Neural cell (in vitro differentiated cells): ENCODE data around the gene CDH4. TPM values are rescaled to one million over a fixed set of nuclear protein-coding genes. Genes with fewer than 3 reads are reported as not detected.

Source experiments
- H2AFZ ChIP-seq: fragments of 200-600, 300-800 bp; sonication (generic), shearing (Covaris generic); 2 replicates; pipeline ENCODE4 v1.6.0; 2014; ENCODE audit warnings: low read depth, mild to moderate bottlenecking, antibody characterized with exemption, low read length, moderate library complexity
- H3F3A ChIP-seq: fragments of 200-600 bp; shearing (Covaris generic); 2 replicates; pipeline ENCODE4 v1.6.1; 2016; ENCODE audit warnings: mild to moderate bottlenecking, moderate library complexity, mixed read lengths, antibody characterized with exemption, low read length; ENCODE audit not compliant: insufficient read depth, poor library complexity, severe bottlenecking
- H3K27ac ChIP-seq: fragments of 200-600, 300-800 bp; sonication (generic), shearing (Covaris generic); 2 replicates; pipeline ENCODE4 v1.5.1; 2014; ENCODE audit warnings: mild to moderate bottlenecking, low read length, moderate library complexity
- H3K27me3 ChIP-seq: fragments of 300-800, 200-600 bp; sonication (generic), shearing (Covaris generic); 2 replicates; pipeline ENCODE4 v1.6.0; 2014; ENCODE audit warnings: mild to moderate bottlenecking, low read depth, low read length, moderate library complexity; ENCODE audit not compliant: insufficient read depth
- H3K36me3 ChIP-seq: fragments of 300-800, 200-600 bp; sonication (generic), shearing (Covaris generic); 2 replicates; pipeline ENCODE4 v1.5.1; 2014; ENCODE audit warnings: mild to moderate bottlenecking, antibody characterized with exemption, low read length, moderate library complexity; ENCODE audit not compliant: insufficient read depth
- H3K4me2 ChIP-seq: fragments of 300-800, 200-600 bp; sonication (generic), shearing (Covaris generic); 2 replicates; pipeline ENCODE4 v1.6.0; 2014; ENCODE audit warnings: mild to moderate bottlenecking, low read length
- H3K4me3 ChIP-seq: fragments of 300-800, 200-600 bp; sonication (generic), shearing (Covaris generic); 2 replicates; pipeline ENCODE4 v1.5.1; 2014; ENCODE audit warnings: mild to moderate bottlenecking, low read length, moderate library complexity
- H3K79me2 ChIP-seq: fragments of 200-600 bp; shearing (Covaris generic); replicated peaks from 2 replicates; pipeline ENCODE4 v1.6.0; 2014; ENCODE audit warnings: mild to moderate bottlenecking, low read length, moderate library complexity; ENCODE audit not compliant: insufficient read depth
- H3K9ac ChIP-seq: fragments of 300-800, 200-600 bp; sonication (generic), shearing (Covaris generic); 2 replicates; pipeline ENCODE4 v1.6.1; 2016; ENCODE audit warnings: mild to moderate bottlenecking, low read length, mixed read lengths
- H3K9me2 ChIP-seq: fragments of 200-600 bp; shearing (Covaris generic); 2 replicates; pipeline ENCODE4 v1.6.1; 2016; ENCODE audit warnings: mild to moderate bottlenecking, low read length, mixed read lengths; ENCODE audit not compliant: insufficient read depth
- H3K9me3 ChIP-seq: fragments of 200-600, 300-800 bp; sonication (generic), shearing (Covaris generic); 2 replicates; pipeline ENCODE4 v1.6.1; 2016; ENCODE audit warnings: mild to moderate bottlenecking, mixed run types, low read length, moderate library complexity, mixed read lengths
- H4K20me1 ChIP-seq: fragments of 200-600 bp; shearing (Covaris generic); 2 replicates; pipeline ENCODE4 v1.6.1; 2016; ENCODE audit warnings: mild to moderate bottlenecking, mixed run types; ENCODE audit not compliant: insufficient read depth
- EP300 ChIP-seq: fragments of 450-650 bp; conservative IDR thresholded peaks from 2 replicates; pipeline ENCODE4 v1.6.1; 2014; ENCODE audit warnings: antibody characterized with exemption, mild to moderate bottlenecking, moderate library complexity; ENCODE audit not compliant: poor library complexity, severe bottlenecking
- EZH2 ChIP-seq: fragments of 200-600, 300-800 bp; shearing (Covaris generic), sonication (generic); IDR thresholded peaks from 2 replicates; pipeline ENCODE4 v1.6.1; 2014; ENCODE audit warnings: antibody characterized with exemption, low read length, borderline replicate concordance, mild to moderate bottlenecking; ENCODE audit not compliant: insufficient read depth, poor library complexity, severe bottlenecking
- MXI1 ChIP-seq: fragments of 450-650 bp; conservative IDR thresholded peaks from 2 replicates; pipeline ENCODE4 v1.6.1; 2014; ENCODE audit warnings: antibody characterized with exemption, mild to moderate bottlenecking; ENCODE audit not compliant: poor library complexity, severe bottlenecking
- POLR2AphosphoS5 ChIP-seq: IDR thresholded peaks from 2 replicates; pipeline ENCODE4 v1.6.1; 2012
- RAD21 ChIP-seq: fragments of 450-650 bp; conservative IDR thresholded peaks from 2 replicates; pipeline ENCODE4 v1.6.1; 2014; ENCODE audit warnings: antibody characterized with exemption, mild to moderate bottlenecking, moderate library complexity
- SMC3 ChIP-seq: fragments of 450-650 bp; conservative IDR thresholded peaks from 2 replicates; pipeline ENCODE4 v1.6.1; 2014; ENCODE audit warnings: antibody characterized with exemption, mild to moderate bottlenecking, moderate library complexity; ENCODE audit not compliant: poor library complexity
- TAF1 ChIP-seq: IDR thresholded peaks from 2 replicates; pipeline ENCODE4 v1.6.1; 2012; ENCODE audit warnings: low read depth
- polyA plus RNA-seq: library from polyadenylated mRNA; depleted of rRNA; stranded (reverse); fragments of >200 nt; gene quantifications from 2 replicates; pipeline ENCODE4 v1.2.3, GENCODE V29; 2014
- TF ChIP-seq, protein P1 (sequence below): fragments of 450-650 bp; IDR thresholded peaks from 2 replicates; pipeline ENCODE4 v1.5.1; 2014; ENCODE audit warnings: antibody characterized with exemption, mild to moderate bottlenecking, moderate library complexity; ENCODE audit not compliant: poor library complexity, severe bottlenecking
- TF ChIP-seq, protein P2 (sequence below): IDR thresholded peaks from 2 replicates; pipeline ENCODE4 v1.6.1; 2012; ENCODE audit warnings: borderline replicate concordance

The CDH4 gene
- polyA plus RNA-seq, 1 donor from 2014 or later = 24.6 TPM

DNA sequence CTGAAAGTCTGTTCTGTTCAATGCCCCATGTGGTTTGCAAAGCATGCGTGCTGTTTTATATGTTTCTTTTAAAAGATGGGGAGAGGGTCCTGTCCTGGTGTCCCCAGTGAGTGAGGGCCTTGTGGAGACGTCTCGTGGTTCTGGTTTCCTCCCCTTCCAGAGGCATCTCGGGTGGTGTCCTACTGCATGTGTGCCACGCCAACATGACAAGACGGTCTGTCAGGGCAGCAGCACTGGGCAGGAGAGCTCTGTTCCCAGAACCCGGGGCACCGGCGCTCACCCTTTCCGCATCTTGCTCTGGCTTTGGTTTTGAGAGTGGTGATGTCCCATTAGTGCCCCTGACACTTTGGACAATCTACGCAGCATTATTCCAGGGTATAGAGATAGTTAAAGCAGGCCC lies 275.6 kb downstream of the CDH4 start:
- no peaks in the 10 kb centered on the region for H4K20me1 ChIP-seq
- H3K9me2 ChIP-seq = no peaks in the 10 kb centered on the region
- no peaks in the 10 kb centered on the region for H3K36me3 ChIP-seq
- H3K9me3 ChIP-seq = no peaks in the 10 kb centered on the region
- no peak overlapping the region for H3K27ac ChIP-seq
- H3K27me3 ChIP-seq = no peaks in the 10 kb centered on the region
- no peak overlapping the region for H2AFZ ChIP-seq
- no peak overlapping the region for H3K9ac ChIP-seq
- TF ChIP-seq EP300 = no peak
- TF ChIP-seq POLR2AphosphoS5 = no peak
- no peak for TF ChIP-seq SMC3
- TF ChIP-seq, protein P1, sequence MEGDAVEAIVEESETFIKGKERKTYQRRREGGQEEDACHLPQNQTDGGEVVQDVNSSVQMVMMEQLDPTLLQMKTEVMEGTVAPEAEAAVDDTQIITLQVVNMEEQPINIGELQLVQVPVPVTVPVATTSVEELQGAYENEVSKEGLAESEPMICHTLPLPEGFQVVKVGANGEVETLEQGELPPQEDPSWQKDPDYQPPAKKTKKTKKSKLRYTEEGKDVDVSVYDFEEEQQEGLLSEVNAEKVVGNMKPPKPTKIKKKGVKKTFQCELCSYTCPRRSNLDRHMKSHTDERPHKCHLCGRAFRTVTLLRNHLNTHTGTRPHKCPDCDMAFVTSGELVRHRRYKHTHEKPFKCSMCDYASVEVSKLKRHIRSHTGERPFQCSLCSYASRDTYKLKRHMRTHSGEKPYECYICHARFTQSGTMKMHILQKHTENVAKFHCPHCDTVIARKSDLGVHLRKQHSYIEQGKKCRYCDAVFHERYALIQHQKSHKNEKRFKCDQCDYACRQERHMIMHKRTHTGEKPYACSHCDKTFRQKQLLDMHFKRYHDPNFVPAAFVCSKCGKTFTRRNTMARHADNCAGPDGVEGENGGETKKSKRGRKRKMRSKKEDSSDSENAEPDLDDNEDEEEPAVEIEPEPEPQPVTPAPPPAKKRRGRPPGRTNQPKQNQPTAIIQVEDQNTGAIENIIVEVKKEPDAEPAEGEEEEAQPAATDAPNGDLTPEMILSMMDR = no peak
- no peak for TF ChIP-seq MXI1
- TF ChIP-seq, protein P2, sequence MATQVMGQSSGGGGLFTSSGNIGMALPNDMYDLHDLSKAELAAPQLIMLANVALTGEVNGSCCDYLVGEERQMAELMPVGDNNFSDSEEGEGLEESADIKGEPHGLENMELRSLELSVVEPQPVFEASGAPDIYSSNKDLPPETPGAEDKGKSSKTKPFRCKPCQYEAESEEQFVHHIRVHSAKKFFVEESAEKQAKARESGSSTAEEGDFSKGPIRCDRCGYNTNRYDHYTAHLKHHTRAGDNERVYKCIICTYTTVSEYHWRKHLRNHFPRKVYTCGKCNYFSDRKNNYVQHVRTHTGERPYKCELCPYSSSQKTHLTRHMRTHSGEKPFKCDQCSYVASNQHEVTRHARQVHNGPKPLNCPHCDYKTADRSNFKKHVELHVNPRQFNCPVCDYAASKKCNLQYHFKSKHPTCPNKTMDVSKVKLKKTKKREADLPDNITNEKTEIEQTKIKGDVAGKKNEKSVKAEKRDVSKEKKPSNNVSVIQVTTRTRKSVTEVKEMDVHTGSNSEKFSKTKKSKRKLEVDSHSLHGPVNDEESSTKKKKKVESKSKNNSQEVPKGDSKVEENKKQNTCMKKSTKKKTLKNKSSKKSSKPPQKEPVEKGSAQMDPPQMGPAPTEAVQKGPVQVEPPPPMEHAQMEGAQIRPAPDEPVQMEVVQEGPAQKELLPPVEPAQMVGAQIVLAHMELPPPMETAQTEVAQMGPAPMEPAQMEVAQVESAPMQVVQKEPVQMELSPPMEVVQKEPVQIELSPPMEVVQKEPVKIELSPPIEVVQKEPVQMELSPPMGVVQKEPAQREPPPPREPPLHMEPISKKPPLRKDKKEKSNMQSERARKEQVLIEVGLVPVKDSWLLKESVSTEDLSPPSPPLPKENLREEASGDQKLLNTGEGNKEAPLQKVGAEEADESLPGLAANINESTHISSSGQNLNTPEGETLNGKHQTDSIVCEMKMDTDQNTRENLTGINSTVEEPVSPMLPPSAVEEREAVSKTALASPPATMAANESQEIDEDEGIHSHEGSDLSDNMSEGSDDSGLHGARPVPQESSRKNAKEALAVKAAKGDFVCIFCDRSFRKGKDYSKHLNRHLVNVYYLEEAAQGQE = no peak
- no peak for TF ChIP-seq RAD21
- TF ChIP-seq TAF1 = no peak
- TF ChIP-seq EZH2 = no peak
- H3K4me2 ChIP-seq = no peak overlapping the region
- no peak overlapping the region for H3K4me3 ChIP-seq
- H3F3A ChIP-seq = no peaks in the 10 kb centered on the region
- H3K79me2 ChIP-seq = no peaks in the 10 kb centered on the region

DNA sequence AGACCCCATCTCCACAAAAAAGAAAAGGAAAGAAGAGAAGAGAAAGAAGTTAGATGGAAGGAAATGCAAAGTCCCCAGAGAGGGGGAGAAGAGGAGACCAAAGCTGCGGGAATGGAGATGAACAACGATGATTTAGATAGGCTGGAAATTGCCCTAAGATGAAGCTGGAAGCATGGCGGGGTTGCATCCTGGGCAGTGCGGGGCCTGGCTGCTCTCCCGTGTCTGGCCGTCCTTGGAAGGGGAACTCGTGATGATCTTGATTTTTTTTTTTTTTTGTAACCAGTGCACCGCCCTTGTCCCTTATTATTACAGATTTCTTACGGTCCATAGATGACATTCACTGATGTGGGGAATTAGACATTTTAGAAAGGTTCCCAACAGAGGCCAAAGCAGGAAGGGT lies 276.5 kb downstream of the CDH4 start:
- Histone ChIP-seq H2AFZ (no peak overlapping the region), H3K9ac (no peak overlapping the region), H3K27ac (no peak overlapping the region), H3K4me2 (no peak overlapping the region), H3K9me2 (no peaks in the 10 kb centered on the region), H3K27me3 (no peaks in the 10 kb centered on the region), H3K79me2 (no peaks in the 10 kb centered on the region), H3K4me3 (no peak overlapping the region), H3K9me3 (no peaks in the 10 kb centered on the region), H4K20me1 (no peaks in the 10 kb centered on the region), H3K36me3 (no peaks in the 10 kb centered on the region), H3F3A (no peaks in the 10 kb centered on the region)
- TF ChIP-seq EZH2 = no peak

DNA sequence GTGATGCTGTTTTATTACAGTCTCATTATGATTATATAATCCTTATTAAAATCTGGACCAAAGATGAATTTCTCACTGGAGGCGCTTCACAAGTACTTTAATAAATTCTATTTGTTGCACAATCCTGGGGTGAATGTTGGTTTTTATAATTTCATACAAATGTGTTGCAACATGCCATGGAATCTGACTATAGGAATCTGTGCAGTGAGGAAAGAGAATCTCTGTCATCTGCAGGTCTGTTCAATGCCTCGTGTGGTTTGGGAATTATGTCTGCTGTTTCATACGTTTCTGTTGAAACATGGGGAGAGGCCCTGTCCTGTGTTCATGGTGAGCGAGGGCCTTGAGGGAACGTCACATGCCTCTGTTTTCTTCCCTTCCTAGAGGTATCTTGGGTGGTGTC lies 277.3 kb downstream of the CDH4 start:
- no peaks in the 10 kb centered on the region for H3K36me3 ChIP-seq
- no peaks in the 10 kb centered on the region for H3K79me2 ChIP-seq
- no peaks in the 10 kb centered on the region for H3K9me3 ChIP-seq
- no peaks in the 10 kb centered on the region for H3F3A ChIP-seq
- H4K20me1 ChIP-seq = no peaks in the 10 kb centered on the region
- no peak overlapping the region for H3K4me3 ChIP-seq
- no peaks in the 10 kb centered on the region for H3K27me3 ChIP-seq
- TF ChIP-seq POLR2AphosphoS5 (no peak), RAD21 (no peak), SMC3 (no peak), EZH2 (no peak), TAF1 (no peak)
- TF ChIP-seq, protein P1 = no peak
- TF ChIP-seq, protein P2 = no peak
- no peak overlapping the region for H2AFZ ChIP-seq
- no peak overlapping the region for H3K9ac ChIP-seq
- H3K27ac ChIP-seq = no peak overlapping the region
- no peak overlapping the region for H3K4me2 ChIP-seq
- no peaks in the 10 kb centered on the region for H3K9me2 ChIP-seq
